ENCODE results near the gene AP1M1.
A peak's percentile ranks its signal among the peaks of the same experiment; 100 is the strongest.

AP1M1 gene

DNA sequence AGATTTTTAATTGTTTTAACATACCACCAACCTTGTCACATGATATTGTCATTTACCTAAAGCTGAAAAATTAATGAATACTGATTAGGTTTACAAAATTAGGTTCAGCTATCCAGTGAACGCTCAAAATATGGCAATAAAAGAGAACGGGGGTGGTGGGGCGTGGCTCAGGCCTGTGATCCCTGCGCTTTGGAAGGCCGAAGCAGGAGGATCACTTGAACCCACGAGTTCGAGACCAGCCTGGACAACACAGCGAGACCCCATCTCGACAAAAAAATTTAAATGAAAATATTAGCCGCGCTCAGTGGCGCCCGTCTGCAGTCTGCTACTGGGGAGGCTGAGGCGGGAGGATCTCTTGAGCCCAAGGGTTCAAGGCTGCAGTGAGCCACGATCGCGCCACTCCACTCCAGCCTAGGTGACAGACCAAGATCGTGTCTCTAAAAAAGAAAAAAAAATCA is 13.0 kb upstream of the AP1M1 start:
- no peak for FAIRE-seq
- no peak for DNase-seq (ENCODE audit: extremely low spot score, insufficient read length, low read depth)

DNA sequence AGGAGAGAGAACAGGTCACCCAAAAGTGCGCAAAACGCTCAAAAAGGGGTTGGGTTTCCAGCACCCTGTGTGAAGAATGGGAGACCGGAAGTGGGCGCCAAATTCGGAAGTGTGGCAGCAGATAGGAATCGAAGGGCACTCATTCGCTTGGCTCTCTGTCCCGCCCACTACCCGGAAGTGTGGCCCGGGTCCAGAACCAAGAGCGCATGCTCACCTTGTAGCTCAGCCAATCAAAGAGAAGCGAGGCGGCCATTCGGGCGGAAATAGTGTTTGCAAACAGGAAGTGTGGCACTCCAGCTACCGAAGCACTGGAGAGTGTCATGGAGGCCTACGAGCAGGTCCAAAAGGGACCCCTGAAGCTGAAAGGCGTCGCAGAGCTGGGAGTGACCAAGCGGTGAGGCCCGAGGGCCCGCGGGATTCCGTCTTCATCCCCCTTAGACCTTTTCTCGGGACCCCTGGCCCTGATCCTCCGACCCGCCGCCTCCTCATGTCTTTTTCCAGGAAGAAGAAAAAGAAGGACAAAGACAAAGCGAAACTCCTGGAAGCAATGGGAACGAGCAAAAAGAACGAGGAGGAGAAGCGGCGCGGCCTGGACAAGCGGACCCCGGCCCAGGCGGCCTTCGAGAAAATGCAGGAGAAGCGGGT is 12.5 kb upstream of the AP1M1 start, which contains the start of gene FAM32A:
TSS of gene FAM32A (plus strand) at position 288 of the 645 bp plus-strand sequence. CDS start at position 321, 33 bp downstream.
- DNase-seq (ENCODE audit: extremely low spot score, insufficient read length, low read depth) = peak; percentile 98
- FAIRE-seq = peak; percentile 99

DNA sequence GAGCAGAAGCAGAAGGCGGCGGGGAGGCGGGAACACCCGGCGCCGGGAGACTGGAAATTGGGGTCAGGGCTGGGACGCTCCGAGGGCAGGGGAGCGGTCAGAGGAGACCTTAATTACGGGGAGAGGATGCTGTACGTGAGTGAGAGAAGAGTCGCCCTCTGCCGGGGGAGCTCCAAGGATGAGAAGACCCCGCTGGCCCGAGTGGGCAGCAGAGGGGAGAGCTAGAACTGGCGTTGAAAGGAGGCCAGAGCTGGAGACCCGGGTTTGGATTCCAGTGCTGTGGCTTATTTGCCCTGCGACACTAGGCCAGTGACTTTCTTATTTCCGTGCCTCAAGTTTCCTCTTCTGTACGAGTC is 12.0 kb upstream of the AP1M1 start:
- FAIRE-seq (no peak), DNase-seq (ENCODE audit: extremely low spot score, insufficient read length, low read depth) (no peak)

GRCh38 chr19:16188521-16188920 is 9.2 kb upstream of the AP1M1 start:
- DNase-seq (ENCODE audit: extremely low spot score, insufficient read length, low read depth) (no peak), FAIRE-seq (no peak)

GRCh38 chr19:16190198-16190597 is 7.5 kb upstream of the AP1M1 start:
- DNase-seq (ENCODE audit: extremely low spot score, insufficient read length, low read depth) = no peak
- FAIRE-seq = no peak

GRCh38 chr19:16190736-16191135 is 7.0 kb upstream of the AP1M1 start:
- no peak for FAIRE-seq
- DNase-seq (ENCODE audit: extremely low spot score, insufficient read length, low read depth) = no peak

DNA sequence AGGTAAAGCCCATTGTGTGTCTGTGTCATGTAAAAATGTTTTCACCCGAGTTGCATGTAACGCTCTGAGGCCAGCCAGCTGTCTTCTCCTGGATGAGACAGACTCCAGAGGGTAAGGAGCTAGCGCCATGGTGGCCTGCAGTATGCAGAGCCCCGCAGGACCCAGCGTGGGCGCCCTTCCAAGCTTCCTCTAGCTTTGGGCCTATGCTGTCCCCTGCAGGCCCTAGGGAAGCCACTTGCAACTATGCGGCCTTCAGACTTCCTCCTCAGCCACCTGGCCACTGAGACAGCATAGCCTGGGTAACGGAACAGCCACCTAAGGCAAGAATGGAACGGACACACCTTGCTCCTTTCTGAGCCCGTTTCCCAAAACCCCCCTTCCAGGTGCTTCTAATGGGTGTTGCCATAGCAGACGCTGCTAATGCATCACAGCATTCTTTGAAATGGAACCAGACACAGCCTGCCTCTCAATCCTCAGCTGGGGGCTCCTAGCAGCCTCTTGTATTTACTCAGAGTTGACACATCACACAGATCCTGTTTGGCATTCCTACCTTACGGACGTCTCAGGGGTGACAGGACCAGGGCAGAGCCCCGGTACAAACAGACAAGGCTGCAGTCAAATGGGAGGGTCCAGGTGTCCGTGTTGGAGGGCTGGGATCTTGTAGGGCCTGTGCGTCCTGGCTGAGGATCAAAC is 6.3 kb upstream of the AP1M1 start:
- FAIRE-seq (no peak), DNase-seq (ENCODE audit: extremely low spot score, insufficient read length, low read depth) (no peak)

GRCh38 chr19:16193466-16193865 is 4.2 kb upstream of the AP1M1 start:
- no peak for DNase-seq (ENCODE audit: extremely low spot score, insufficient read length, low read depth)
- FAIRE-seq = no peak

GRCh38 chr19:16197188-16197621 is 506 bp upstream of the AP1M1 start:
- no peak for FAIRE-seq
- no peak for DNase-seq (ENCODE audit: extremely low spot score, insufficient read length, low read depth)

GRCh38 chr19:16198370-16198651 is 600 bp downstream of the AP1M1 start:
- FAIRE-seq = no peak
- DNase-seq (ENCODE audit: extremely low spot score, insufficient read length, low read depth) = no peak

DNA sequence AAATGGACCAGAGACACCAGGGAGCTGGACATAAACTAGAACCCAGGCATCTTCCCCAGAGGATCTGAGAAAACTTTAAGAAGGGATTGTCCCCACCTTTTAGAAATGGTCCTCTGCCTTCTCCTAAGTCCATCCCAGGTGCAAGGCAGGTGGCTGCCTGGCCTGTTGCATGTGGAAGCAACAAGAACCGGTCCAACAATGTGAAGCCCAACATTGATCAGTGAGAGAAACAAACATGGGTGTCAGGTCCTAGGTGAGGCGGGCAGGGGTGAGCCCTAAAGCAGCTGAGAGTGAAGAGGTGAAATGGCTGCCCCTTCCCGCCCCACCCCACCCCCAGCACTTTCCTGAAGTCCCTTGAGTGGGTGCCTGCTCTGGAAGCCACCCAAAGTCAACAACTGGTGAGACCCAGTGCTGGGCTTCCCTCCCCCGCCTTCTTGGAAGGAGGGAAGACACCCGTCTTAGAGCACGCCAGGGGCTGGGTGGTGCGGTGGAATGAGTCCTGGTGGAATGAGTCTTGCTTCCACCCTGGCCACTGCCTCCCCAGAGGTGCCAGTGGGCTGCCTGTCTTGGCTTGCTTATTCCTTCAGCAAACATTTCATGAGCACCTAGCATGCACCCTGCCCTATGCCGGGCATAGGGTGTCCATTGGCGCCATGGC is 1.7 kb downstream of the AP1M1 start:
- DNase-seq (ENCODE audit: extremely low spot score, insufficient read length, low read depth) (no peak), FAIRE-seq (no peak)

DNA sequence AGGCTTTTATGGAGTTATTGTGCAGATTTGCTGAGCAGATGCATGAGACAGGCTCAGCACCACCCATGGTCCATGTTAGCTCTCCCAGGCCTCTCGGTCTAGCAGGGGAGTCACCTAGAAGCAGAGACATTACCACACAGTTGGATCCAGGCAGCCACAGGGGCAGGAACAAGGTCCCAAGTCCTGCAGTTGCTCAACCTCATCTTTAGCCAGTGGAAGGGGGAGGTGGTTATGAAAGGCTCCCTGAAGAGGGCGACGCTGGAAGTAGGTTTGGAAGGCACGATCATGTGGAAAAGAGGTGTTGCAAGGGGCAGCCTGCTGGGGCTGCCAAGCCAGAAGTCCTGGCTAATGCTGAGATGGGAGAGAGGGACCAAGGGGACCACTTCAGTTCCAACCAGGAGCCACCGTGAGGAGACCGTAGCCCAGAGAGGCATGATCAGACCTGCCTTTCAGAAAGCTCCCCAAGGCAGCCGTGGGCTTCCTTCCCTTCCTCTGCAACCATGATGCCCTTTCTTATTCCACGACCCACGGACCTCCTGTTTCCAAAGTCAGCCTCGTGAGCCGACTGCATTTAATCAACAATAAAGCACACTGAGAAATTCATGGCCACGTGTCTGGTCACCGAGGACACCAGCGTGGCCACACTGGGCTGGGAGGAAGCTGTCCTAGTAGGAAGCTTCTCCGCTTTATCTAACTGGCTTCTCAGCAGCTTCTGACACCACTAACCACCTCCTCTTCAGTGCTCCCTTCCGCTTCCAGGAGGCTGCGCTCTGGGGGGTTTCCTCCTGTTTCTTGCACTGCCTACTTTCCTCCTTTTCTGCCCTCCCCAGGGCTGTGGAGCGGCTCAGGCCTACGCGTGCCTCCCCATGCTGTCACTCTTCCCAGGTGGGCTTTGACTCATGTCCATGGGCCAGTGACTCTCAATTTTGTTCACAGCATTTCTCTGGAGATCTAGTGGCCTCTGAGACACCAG is 2.6 kb downstream of the AP1M1 start:
- no peak for DNase-seq (ENCODE audit: extremely low spot score, insufficient read length, low read depth)
- FAIRE-seq = no peak

GRCh38 chr19:16201011-16201391 is 3.3 kb downstream of the AP1M1 start:
- no peak for FAIRE-seq
- DNase-seq (ENCODE audit: extremely low spot score, insufficient read length, low read depth) = no peak

DNA sequence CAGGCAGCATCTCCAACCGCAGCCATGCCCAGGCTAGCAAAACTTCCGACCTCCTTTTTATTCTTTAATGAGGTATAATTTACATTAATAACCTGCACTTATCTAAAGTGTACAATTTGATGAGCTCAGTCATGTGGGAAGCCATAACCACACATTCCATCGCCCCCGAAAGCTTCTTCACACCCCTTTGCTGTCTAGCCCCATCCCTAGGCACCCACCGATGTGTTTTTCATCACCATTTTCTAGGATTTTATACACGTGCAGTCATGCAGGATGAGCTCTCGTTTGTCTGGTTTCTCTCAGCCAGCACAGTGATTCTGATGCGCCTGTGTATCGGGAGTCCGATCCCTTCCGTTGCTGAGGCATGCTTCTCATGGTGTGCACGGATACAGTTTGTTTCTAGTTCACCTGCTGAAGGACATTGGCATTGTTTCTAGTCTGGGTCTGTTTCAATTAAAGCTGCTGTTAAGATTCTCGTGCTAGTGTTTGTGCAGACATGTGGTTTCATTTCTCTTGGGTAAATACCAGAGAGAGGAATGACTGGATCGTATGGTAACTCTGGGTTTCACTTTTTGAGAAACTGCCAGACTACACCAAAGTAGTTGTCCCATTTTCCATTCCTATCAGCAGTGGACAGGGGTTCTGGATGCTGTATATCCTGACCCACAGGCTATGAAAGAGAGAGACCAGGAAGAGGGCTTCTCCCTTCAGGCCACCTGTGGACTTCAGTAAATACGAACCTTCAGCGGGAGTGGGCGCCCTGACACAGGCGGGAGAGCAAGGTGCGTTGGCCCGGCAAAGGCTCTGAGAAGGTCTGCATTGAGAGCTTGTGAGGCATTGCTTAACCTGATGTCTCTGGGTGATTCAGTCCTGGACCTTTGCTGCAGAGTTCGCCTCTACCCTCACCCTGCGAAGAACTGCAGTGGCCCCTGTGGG is 4.9 kb downstream of the AP1M1 start:
- DNase-seq (ENCODE audit: extremely low spot score, insufficient read length, low read depth) (no peak), FAIRE-seq (peak; percentile 59)

- DNase-seq (ENCODE audit: extremely low spot score, insufficient read length, low read depth) (no peak), FAIRE-seq (no peak)
These were observed 5.7 kb downstream of the AP1M1 start for GRCh38 chr19:16203256-16204004.

DNA sequence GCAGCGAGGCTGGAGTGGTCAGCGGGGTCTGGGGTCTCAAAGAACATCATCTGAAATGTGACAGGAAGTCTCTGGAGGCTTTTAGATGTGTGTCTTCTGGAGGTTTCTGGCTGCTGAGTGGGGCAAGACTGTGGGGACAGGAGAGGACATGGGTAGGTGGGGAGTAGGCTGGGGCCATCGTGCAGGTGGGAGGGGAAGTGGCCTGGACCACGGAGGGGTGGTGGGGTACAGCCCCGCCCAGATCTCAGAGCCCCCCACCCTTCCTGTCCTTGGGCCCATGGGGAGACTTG is 6.2 kb downstream of the AP1M1 start:
- FAIRE-seq (no peak), DNase-seq (ENCODE audit: extremely low spot score, insufficient read length, low read depth) (no peak)

- DNase-seq (ENCODE audit: extremely low spot score, insufficient read length, low read depth) (no peak), FAIRE-seq (no peak)
These were observed 7.7 kb downstream of the AP1M1 start for GRCh38 chr19:16205205-16206045.

DNA sequence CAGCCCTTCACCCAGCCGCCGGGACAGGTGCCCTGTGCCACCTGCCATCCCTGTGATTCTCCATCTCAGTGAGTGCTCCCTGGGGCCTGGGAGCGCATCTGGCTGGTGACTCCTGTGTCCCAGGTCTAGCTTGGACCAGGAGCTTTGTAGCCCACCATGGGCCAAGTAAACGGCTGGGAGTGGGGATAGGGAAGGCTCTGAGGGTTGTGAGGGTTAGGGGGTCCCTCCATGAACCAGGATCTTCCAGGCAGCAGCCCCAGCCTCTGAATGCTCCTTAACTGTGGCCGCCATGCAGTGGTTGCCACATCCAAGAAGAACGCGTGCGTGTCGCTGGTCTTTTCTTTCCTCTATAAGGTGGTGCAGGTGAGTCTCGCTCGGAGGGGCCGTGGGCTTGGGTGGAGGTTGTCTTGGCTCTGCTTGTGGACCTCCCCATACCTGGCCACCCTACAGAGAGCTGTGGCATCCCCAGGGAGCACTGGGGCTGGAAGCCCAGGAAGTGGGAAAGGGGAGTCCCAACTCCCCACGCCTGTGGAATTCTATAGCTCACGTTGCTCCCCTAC is 8.4 kb downstream of the AP1M1 start:
- FAIRE-seq = no peak

More for the DNA sequence above, 8.4 kb downstream of the AP1M1 start:
- no peak for DNase-seq (ENCODE audit: extremely low spot score, insufficient read length, low read depth)
